Measurements from ENCODE around the gene GLP2R.

Gene GLP2R

GRCh38 chr17:9937241-9937761 lies 111.6 kb downstream of the GLP2R start:
- Mint-ChIP-seq H3K4me1 (no peaks in the 10 kb centered on the region), H3K36me3 (ENCODE audit: low read depth) (peaks cover 4% of the 10 kb centered on the region), H3K9me3 (no peaks in the 10 kb centered on the region), H3K4me3 (no peak overlapping the region), H3K27me3 (ENCODE audit: low read depth) (peaks cover 12% of the 10 kb centered on the region), H3K27ac (no peak overlapping the region)
- TF ChIP-seq CTCF (IDR thresholded peaks at IDR 0.05; ENCODE audit: unreplicated experiment in 3 of 3): no peak

GRCh38 chr17:9937901-9938300 lies 112.2 kb downstream of the GLP2R start:
- Mint-ChIP-seq H3K27ac (no peak overlapping the region), H3K4me1 (no peaks in the 10 kb centered on the region), H3K4me3 (no peak overlapping the region), H3K9me3 (no peaks in the 10 kb centered on the region), H3K27me3 (ENCODE audit: low read depth) (peaks cover 12% of the 10 kb centered on the region), H3K36me3 (ENCODE audit: low read depth) (peaks cover 7% of the 10 kb centered on the region)
- TF ChIP-seq CTCF (IDR thresholded peaks at IDR 0.05; ENCODE audit: unreplicated experiment in 3 of 3): no peak

GRCh38 chr17:9938764-9939163 lies 113.0 kb downstream of the GLP2R start:
- H3K27ac Mint-ChIP-seq: no peak overlapping the region
- no peaks in the 10 kb centered on the region for H3K4me1 Mint-ChIP-seq
- no peak for TF ChIP-seq CTCF (IDR thresholded peaks at IDR 0.05; ENCODE audit: unreplicated experiment in 3 of 3)
- no peak overlapping the region for H3K4me3 Mint-ChIP-seq
- peaks cover 7% of the 10 kb centered on the region for H3K36me3 Mint-ChIP-seq (ENCODE audit: low read depth)
- H3K27me3 Mint-ChIP-seq (ENCODE audit: low read depth): peaks cover 12% of the 10 kb centered on the region
- no peaks in the 10 kb centered on the region for H3K9me3 Mint-ChIP-seq

GRCh38 chr17:9940841-9941240 lies 115.1 kb downstream of the GLP2R start:
- no peak overlapping the region for H3K4me3 Mint-ChIP-seq
- H3K36me3 Mint-ChIP-seq (ENCODE audit: low read depth): peaks cover 7% of the 10 kb centered on the region
- peaks cover 4% of the 10 kb centered on the region for H3K27me3 Mint-ChIP-seq (ENCODE audit: low read depth)
- TF ChIP-seq CTCF (IDR thresholded peaks at IDR 0.05; ENCODE audit: unreplicated experiment in 3 of 3): no peak
- peaks cover 6% of the 10 kb centered on the region for H3K4me1 Mint-ChIP-seq
- no peak overlapping the region for H3K27ac Mint-ChIP-seq
- no peaks in the 10 kb centered on the region for H3K9me3 Mint-ChIP-seq

- H3K9me3 Mint-ChIP-seq: no peaks in the 10 kb centered on the region
- peaks cover 7% of the 10 kb centered on the region for H3K36me3 Mint-ChIP-seq (ENCODE audit: low read depth)
- H3K4me3 Mint-ChIP-seq: no peak overlapping the region
- H3K4me1 Mint-ChIP-seq: peaks cover 6% of the 10 kb centered on the region
- TF ChIP-seq CTCF (IDR thresholded peaks at IDR 0.05; ENCODE audit: unreplicated experiment in 3 of 3): no peak
- H3K27ac Mint-ChIP-seq: no peak overlapping the region
- no peaks in the 10 kb centered on the region for H3K27me3 Mint-ChIP-seq (ENCODE audit: low read depth)
Observed at GRCh38 chr17:9941305-9941704, 115.6 kb downstream of the GLP2R start.
